Esophagus squamous epithelium (tissue), 5 donors: Measurements from ENCODE around the gene REL. TPM values are rescaled to one million over a fixed set of nuclear protein-coding genes. Genes with fewer than 3 reads are reported as not detected.

Source experiments
- DNase-seq: peaks from one replicate; lab custom pipeline; 2025; lab: John Stamatoyannopoulos, UW
- H3K27ac ChIP-seq, 4 donors: fragments of 200-600 bp; sonication (generic); one replicate each; pipeline ENCODE4 v1.5.1; 2016 to 2019; ENCODE audit warnings: mild to moderate bottlenecking in 1 of 4
- H3K27me3 ChIP-seq, 4 donors: fragments of 200-600 bp; sonication (generic); 1 replicate in 3 of 4; 2 replicates in 1 of 4; pipeline versions ENCODE4 v1.5.1 to v1.6.0; 2017 to 2021; ENCODE audit warnings: antibody characterized with exemption in 1 of 4
- H3K36me3 ChIP-seq, 3 donors: fragments of 200-600 bp; sonication (generic); one replicate each; pipeline ENCODE4 v1.5.1; 2016 to 2019
- H3K4me1 ChIP-seq, 3 donors: fragments of 200-600 bp; sonication (generic); one replicate each; pipeline ENCODE4 v1.5.1; 2017 to 2019
- H3K4me3 ChIP-seq, 4 donors: fragments of 200-600 bp; sonication (generic); 1 replicate in 3 of 4; 2 replicates in 1 of 4; pipeline ENCODE4 v1.5.1; 2016 to 2019; ENCODE audit warnings: mild to moderate bottlenecking in 2 of 4, moderate library complexity in 1 of 4
- H3K9me3 ChIP-seq, 3 donors: fragments of 200-600 bp; sonication (generic); one replicate each; pipeline ENCODE4 v1.5.1; 2016 to 2019
- POLR2A ChIP-seq, 4 donors: fragments of 450-650 bp; IDR thresholded peaks; one replicate each; pipeline ENCODE4 v1.6.1; 2017; ENCODE audit warnings: antibody characterized with exemption in 4 of 4, mild to moderate bottlenecking in 4 of 4, moderate library complexity in 3 of 4
- WGBS, 2 donors: methylation state at CpG; one replicate each; pipeline ENCODE4 v1.1.5; 2018; 5-methylcytosine and 5-hydroxymethylcytosine counted together
- intact Hi-C: fragments of 100-400 bp; cut with DNase I; formaldehyde crosslinking; loops from one replicate; pipeline ENCODE4 v1.15.0; 2022
- total RNA-seq, 4 donors: library from RNA; depleted of rRNA; stranded (reverse); fragments of >200 nt; gene quantifications; one replicate each; pipeline ENCODE4 v1.1.0, GENCODE V29; 2016
- TF ChIP-seq, protein P1 (sequence below), 6 experiments: fragments of 450-650 bp in 4 of 6; fragments of 200-600 bp in 2 of 6; sonication (generic) in 2 of 6; IDR thresholded peaks; one replicate each; pipeline ENCODE4 v1.5.1; 2016 to 2019; ENCODE audit warnings: antibody characterized with exemption in 6 of 6, mild to moderate bottlenecking in 4 of 6, moderate library complexity in 4 of 6
- donor health status: DM: yes; HTN: yes; CAD: no.

Gene REL
- total RNA-seq, 4 donors from 2014 or later: 16.3 to 20.9 (median 16.8) TPM

DNA sequence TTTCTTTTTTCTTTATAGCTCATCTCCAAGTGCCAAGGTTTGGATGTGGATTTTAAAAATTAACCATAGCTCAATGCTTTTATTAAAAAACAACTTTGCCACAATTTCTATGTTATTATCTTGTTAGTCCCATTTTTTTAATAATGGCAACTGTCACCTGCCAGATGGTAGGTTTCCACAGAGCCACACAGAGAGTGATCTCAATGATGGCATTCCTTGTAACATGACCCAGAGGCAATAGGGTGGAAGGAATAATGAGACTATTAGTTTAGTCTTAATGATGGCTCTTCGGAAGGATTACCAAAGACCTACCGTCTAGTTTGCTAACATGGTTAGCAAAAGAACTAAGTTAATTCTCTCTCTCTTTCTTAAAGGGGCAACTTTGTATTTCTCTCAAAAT lies 64.0 kb downstream of the REL start:
- TF ChIP-seq, protein P1, sequence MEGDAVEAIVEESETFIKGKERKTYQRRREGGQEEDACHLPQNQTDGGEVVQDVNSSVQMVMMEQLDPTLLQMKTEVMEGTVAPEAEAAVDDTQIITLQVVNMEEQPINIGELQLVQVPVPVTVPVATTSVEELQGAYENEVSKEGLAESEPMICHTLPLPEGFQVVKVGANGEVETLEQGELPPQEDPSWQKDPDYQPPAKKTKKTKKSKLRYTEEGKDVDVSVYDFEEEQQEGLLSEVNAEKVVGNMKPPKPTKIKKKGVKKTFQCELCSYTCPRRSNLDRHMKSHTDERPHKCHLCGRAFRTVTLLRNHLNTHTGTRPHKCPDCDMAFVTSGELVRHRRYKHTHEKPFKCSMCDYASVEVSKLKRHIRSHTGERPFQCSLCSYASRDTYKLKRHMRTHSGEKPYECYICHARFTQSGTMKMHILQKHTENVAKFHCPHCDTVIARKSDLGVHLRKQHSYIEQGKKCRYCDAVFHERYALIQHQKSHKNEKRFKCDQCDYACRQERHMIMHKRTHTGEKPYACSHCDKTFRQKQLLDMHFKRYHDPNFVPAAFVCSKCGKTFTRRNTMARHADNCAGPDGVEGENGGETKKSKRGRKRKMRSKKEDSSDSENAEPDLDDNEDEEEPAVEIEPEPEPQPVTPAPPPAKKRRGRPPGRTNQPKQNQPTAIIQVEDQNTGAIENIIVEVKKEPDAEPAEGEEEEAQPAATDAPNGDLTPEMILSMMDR (IDR thresholded peaks at IDR 0.05): no peak
- TF ChIP-seq POLR2A (IDR thresholded peaks at IDR 0.05): no peak
- intact Hi-C loops: no loop called here
- WGBS, 2 donors: 88% methylated on average over 2 of the region's 2 CpGs

DNA sequence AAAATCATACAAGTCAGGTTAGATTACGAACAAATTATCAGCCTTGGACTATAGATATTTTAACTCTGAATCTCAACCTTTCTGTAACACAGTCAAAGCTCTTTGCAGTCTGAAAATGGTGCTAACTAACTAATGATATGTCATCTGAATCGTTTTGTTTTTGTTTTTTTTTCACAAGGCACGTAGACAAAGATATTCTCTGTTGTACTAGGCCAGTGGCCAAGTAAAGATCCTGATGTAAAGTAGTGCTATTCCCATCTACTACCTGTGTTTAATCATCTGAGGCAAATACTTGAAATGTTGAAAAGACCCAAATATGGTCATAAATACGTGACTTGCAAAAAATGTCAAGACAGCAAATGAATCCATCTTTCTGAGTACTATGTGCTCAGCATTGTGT lies 65.7 kb downstream of the REL start:
- no peak overlapping the region for H3K4me3 ChIP-seq
- intact Hi-C loops: no loop called here
- no peak overlapping the region for H3K27ac ChIP-seq
- no peaks in the 10 kb centered on the region for H3K27me3 ChIP-seq
- no peak for TF ChIP-seq POLR2A (IDR thresholded peaks at IDR 0.05)
- TF ChIP-seq, protein P1 (IDR thresholded peaks at IDR 0.05): no peak
- 62 to 72% methylated on average over 4 of the region's 4 CpGs for WGBS, 2 donors
- no peak for DNase-seq
- H3K9me3 ChIP-seq: no peaks in the 10 kb centered on the region
- peaks cover 0 to 24% (median 3%) of the 10 kb centered on the region in 3 donors for H3K4me1 ChIP-seq
- peaks cover 0 to 3% (median 0%) of the 10 kb centered on the region in 3 donors for H3K36me3 ChIP-seq

More for the DNA sequence above, 64.0 kb downstream of the REL start:
- DNase-seq: no peak
- H3K4me3 ChIP-seq: no peak overlapping the region
- peaks cover 0 to 24% (median 3%) of the 10 kb centered on the region in 3 donors for H3K4me1 ChIP-seq
- H3K9me3 ChIP-seq: no peaks in the 10 kb centered on the region
- H3K27me3 ChIP-seq: no peaks in the 10 kb centered on the region
- no peak overlapping the region for H3K27ac ChIP-seq
- H3K36me3 ChIP-seq: peaks cover 0 to 5% (median 0%) of the 10 kb centered on the region in 3 donors

DNA sequence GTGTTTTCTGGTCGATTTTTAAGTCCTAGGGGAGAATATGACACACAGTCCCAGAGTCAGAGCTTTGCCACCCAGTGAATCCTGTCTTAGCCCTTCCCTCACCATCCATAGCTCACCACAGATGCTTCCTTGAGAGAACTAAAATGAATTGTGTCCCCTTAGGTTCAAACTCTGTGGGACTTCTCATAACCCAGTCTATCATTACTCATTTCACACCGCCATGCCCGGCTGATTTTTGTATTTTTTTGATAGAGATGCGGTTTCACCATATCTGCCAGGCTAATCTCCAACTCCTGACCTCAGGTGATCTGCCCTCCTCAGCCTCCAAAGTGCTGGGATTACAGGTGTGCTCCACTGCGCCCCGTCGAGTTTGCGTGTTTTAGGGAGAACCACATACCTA lies 66.8 kb downstream of the REL start:
- Histone ChIP-seq H3K4me3 (no peak overlapping the region), H3K9me3 (no peaks in the 10 kb centered on the region), H3K4me1 (peaks cover 0 to 24% (median 3%) of the 10 kb centered on the region in 3 donors), H3K27me3 (no peaks in the 10 kb centered on the region), H3K36me3 (peaks cover 0 to 7% (median 0%) of the 10 kb centered on the region in 3 donors), H3K27ac (peak overlapping the region; percentile 74 to 81 (median 78))
- intact Hi-C loops: no loop called here
- WGBS, 2 donors: 74 to 82% methylated on average over 8 of the region's 8 CpGs
- TF ChIP-seq, protein P1 (IDR thresholded peaks at IDR 0.05): no peak
- TF ChIP-seq POLR2A (IDR thresholded peaks at IDR 0.05): no peak
- no peak for DNase-seq

DNA sequence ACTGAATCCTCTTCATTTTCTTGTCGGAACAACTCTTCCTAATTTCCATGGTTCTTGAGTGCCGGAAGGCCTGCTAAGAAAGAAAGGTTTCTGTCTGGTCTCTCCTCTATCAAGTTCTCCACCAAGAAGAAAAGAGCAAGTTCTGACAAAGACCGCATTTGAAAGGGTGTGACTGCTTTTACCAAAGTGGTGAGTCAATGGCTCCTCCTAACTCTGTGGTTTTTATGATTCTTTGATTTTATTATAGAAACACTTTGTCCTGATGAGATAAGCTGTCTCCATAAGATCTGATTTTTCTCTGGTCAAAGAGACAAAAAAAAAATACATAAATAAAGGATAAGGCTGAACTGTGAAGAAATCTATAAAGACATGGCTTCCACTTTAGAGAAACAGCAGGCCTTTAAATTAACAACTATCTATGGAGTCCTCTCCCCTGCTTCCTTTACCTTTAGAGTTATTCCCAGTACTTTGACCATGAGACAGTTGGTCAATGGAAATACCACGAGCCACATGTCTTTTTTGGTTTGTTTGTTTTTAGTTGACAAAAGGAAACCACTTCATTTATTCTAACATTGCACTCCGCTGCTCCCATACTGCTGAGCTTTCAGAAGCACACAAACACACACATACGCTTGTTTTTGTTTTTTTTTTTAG lies 67.7 kb downstream of the REL start:
- Histone ChIP-seq H3K4me1 (peaks cover 0 to 24% (median 3%) of the 10 kb centered on the region in 3 donors), H3K36me3 (peaks cover 0 to 15% (median 0%) of the 10 kb centered on the region in 3 donors), H3K4me3 (no peak overlapping the region), H3K27me3 (no peaks in the 10 kb centered on the region), H3K9me3 (no peaks in the 10 kb centered on the region), H3K27ac (peak overlapping the region; percentile 74 to 81 (median 78))
- TF ChIP-seq, protein P1 (IDR thresholded peaks at IDR 0.05): no peak
- TF ChIP-seq POLR2A (IDR thresholded peaks at IDR 0.05): no peak
- 58 to 60% methylated on average over 6 of the region's 6 CpGs for WGBS, 2 donors
- no peak for DNase-seq
- intact Hi-C loops: no loop called here

DNA sequence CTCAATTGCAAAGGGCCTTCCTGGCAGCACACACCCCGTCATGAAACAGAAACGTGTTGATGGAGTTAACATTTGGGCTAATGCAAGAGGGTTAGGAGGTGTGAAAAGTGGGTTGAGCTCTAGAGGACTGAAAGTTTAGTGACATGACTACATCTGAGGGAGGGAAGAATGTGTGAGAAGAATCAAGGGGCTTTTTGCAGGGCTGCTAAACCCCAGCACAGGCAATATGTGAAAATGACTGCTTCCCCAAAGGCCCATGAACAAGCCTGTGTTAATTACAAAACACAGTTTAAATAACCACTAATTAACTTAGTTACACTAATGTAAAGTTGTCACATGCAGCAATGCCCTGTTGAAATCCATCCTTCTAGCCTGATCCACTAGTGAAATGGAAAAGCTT lies 72.8 kb downstream of the REL start:
- WGBS, 2 donors: 50 to 52% methylated on average over 2 of the region's 2 CpGs
- TF ChIP-seq, protein P1 (IDR thresholded peaks at IDR 0.05): no peak
- TF ChIP-seq POLR2A (IDR thresholded peaks at IDR 0.05): no peak
- no peak for DNase-seq
- Histone ChIP-seq H3K9me3 (no peaks in the 10 kb centered on the region), H3K36me3 (peaks cover 0 to 18% (median 0%) of the 10 kb centered on the region in 3 donors), H3K4me3 (no peak overlapping the region), H3K4me1 (peaks cover under 1 to 36% (median 15%) of the 10 kb centered on the region in 3 donors), H3K27me3 (no peaks in the 10 kb centered on the region), H3K27ac (no peak overlapping the region)
- intact Hi-C loops: no loop called here
